Astrocyte (in vitro differentiated cells and primary cell): ENCODE results near the gene PRR7.

Experiments used
- CTCF ChIP-seq: IDR thresholded peaks from 2 replicates; pipeline ENCODE4 v1.5.1; 2011; ENCODE audit warnings: low read depth, mild to moderate bottlenecking, inconsistent platforms, low read length, moderate library complexity; ENCODE audit not compliant: insufficient read depth
- EZH2 ChIP-seq: IDR thresholded peaks from 2 replicates; pipeline ENCODE4 v1.6.1; 2012; ENCODE audit warnings: mild to moderate bottlenecking, low read length, inconsistent platforms; ENCODE audit not compliant: insufficient read depth

DNA sequence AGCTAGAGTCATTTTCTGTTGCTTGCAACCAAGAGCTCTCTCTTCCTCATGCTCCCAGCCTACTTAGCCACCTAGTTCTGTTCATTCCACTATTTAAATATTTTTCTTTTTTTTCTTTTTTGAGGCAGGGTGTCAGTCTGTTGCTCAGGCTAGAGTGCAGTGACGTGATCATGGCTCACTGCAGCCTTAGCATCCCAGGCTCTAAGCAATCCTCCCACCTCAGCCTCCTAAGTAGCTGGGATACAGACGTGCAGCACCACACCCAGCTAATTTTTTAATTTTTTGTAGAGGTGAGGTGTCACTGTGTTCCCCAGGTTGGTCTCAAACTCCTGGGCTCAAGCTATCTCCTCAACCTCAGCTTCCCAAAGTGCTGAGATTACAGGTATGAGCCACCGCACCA lies 32.1 kb upstream of the PRR7 start:
- TF ChIP-seq CTCF (no peak), EZH2 (no peak)
